ENCODE measurements around the gene ACSS1. TPM values are rescaled to one million over a fixed set of nuclear protein-coding genes. Genes with fewer than 3 reads are reported as not detected.

The ACSS1 gene
- total RNA-seq, 1 donor from 2014 or later: 70.8 TPM

- no peak for DNase-seq (ENCODE audit: low spot score)
Observed at GRCh38 chr20:25046181-25046641, 11.7 kb downstream of the ACSS1 start.

GRCh38 chr20:25045343-25045712, 12.6 kb downstream of the ACSS1 start:
- no peak for DNase-seq (ENCODE audit: low spot score)

DNA sequence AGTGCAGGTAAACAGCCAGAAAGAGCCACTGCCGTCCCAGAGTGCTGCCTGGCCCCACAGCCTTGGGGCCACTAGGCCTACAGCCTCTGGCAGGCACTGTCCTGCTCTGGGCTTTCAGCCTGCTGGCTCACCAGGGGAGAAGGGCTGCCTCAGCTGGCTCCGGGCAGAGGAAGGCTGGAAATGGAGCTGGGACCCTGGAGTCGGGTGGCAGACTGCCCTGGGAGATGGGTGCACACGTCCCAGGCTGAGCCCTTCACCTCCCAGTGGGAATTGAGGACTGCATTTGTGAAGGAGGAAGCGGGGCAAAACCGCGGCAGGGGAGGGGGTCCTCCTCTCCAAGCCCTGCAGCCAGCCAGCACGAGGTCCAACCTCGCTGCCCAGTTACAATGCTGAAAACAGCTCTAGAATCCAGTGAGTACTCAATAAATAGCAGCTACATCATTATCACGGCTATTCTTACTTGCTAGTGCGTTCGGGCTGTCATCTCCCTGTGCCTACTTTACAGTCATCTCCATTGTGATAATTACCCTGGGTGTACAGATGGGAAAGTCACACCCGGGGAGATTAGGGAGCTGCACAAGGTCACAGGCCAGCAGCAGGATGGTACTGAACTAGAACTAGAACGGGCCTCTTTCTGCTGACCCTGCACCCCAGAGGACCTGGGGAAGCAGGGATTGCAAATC, 13.1 kb downstream of the ACSS1 start:
- DNase-seq (ENCODE audit: low spot score): no peak

GRCh38 chr20:25044261-25044560, 13.7 kb downstream of the ACSS1 start:
- DNase-seq (ENCODE audit: low spot score): no peak

DNA sequence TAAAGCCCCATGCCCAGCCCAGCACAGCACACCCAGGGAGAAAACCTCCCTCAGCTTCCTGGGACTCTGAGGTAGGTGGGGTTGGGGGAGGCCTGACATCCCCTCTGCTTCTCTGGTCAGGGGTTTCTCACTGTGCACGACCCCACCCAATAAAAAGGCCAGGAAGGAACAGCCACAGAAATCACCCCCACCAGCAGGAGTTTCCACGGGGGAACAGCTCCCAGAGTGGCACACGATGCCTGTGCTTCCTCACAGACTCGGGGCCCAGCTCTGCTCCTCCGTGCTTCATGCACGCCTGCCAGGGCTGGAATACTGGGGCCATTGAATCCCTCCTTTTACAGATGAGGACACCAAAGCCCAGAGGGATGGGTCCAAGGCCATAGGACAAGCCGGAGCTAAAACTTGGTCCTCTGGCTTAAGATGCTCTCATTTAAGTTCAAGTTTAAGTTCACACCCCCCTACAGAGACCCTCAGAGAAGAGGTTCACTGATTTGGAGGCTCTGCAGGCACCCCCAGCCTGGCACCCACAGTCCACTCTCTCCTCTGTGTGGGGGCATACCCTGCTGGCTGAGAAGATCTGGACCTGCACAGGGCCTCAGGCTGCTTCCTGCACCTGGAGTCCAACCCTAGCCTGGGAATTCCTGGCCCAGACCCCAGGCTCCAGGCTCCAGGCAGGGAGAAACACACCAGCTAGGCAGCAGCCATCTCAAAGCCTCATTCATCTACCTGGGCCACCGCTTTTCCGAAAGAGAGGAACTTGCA, 14.3 kb downstream of the ACSS1 start:
- no peak for DNase-seq (ENCODE audit: low spot score)

DNA sequence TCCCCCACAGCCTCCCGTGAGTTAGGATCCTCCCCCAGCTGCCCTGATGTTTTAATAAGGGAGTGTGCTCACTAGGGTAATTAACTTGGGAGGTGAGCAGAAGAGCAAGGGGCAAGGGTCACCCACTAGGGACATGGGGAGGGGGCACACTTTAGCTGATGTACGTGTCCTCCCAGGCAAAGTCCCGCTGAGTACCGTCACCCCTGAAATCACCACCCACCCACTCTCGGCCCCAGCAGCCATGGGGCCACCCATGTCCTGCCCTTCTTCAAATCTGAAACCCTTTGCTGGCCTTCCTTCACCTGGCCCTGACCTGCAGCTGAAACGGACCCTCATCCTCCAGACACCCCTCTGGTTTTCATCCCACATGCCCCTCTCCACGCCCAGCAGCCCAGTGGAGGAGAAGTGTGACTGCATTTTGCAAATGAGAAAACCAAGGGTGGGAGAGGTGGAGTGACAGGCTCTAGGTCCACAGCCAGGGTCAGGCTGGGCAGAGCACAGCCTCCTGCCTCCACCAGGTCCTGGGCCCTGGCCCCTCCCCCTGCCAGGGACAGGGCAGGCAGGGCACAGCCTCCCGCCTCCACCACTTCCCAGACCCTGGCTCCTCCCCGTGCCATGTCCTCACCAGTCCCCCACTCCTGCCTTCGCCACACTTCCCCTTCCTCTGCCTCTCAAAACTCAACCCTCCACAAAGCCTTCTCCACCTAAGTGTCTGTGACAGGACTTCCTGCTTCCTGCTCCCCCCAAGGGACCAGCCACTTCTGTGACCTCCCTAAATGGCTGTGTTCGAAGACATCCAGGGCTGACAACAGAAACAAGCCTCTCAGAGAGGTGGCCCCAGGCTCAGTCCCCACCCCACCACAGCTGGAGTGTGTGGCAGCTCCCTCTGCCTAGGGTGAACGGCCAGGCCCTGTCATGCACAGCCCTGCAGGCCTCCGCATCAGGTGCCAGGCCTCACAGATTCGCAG, 15.1 kb downstream of the ACSS1 start:
- no peak for DNase-seq (ENCODE audit: low spot score)

DNA sequence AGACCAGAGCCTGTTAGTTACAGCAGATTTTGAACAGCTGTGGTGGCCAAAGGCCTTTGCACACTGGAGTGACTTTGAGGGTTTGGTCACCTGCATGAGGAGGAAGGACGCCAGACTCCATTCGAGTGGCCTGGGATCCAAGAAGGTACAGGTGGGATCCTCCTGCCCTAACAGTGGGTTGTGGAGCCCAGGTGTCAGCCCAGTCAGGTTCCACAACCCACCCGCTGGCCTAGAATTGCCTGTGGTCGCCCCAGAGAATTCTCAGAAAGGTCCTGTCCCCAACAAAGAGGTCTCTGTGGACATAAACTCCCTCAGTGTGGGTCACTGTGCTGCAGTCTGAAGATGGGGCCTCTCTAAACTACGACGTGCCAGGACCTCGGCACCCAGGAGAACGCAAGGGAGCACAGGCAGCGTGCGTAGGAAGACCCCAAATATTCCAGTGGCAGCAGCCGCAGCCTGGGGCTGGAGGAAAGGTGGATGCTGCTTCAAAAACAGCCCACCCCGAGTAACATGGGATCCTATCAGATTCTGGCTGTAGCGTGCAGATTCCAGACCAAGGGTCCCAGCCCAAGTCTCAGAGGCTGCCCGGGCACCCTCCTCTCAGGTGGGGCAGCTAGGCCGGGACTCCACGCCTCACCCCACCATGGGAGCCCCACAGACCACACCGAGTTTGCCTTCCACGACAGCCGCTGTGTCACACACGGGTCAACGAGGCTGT, 16.0 kb downstream of the ACSS1 start:
- no peak for DNase-seq (ENCODE audit: low spot score)

DNA sequence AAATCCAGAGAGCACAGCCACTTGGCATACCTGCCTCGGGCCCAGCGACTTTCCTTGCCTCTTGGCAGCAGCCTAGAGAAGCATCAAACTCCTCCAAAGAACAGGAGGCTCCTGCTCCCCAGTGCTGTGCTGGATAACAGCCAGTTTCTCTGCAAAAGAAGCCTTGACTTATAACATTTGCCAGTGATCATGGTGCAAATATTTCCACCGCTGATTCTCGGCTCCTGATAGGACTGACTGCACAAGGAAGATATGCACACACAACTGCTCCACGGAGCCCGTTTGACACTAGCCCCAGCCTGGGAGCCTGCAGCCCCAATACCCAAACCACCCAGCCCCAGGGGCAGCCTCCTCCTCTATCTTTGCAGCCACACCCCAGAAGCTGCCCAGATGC, 17.5 kb downstream of the ACSS1 start:
- DNase-seq (ENCODE audit: low spot score): peak; percentile 70

GRCh38 chr20:25039697-25040437, 18.1 kb downstream of the ACSS1 start:
- DNase-seq (ENCODE audit: low spot score): peak; percentile 92

DNA sequence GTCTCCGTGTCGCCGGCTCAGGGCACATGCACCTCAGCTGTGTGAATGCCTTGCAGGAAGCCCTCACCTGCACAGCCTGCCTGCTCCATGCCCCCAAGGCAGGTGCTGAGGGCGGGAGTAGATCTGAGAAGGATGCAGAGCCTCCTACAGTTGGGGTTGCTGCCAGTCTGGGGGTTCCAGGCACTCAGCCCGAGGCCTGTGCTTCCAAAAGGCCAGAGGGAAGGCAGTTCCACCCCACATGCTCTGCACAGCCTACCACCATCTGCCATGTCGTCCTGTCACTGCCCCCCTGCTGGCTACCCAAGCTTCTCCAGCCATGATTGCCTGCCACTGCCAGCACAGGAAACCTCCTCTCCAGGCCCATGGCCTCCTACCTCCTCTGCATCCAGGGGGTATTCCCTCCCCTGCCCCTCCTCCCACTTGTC, 19.3 kb downstream of the ACSS1 start:
- DNase-seq (ENCODE audit: low spot score): no peak

DNA sequence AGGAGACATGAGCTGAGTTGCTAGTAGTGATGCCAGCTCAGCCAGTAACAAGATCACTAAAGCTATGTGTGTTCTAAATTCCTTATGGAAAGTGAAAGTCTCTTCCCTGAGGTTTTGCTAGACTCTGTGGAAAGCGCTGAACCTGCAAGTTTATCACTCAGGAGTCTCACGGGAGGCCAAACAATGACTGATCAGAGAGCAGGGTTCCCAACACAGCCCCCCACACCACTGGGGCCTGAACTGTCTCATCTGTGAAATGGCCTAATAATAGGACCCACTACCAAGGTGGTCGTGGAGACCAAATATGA, 19.9 kb downstream of the ACSS1 start:
- DNase-seq (ENCODE audit: low spot score): no peak

DNA sequence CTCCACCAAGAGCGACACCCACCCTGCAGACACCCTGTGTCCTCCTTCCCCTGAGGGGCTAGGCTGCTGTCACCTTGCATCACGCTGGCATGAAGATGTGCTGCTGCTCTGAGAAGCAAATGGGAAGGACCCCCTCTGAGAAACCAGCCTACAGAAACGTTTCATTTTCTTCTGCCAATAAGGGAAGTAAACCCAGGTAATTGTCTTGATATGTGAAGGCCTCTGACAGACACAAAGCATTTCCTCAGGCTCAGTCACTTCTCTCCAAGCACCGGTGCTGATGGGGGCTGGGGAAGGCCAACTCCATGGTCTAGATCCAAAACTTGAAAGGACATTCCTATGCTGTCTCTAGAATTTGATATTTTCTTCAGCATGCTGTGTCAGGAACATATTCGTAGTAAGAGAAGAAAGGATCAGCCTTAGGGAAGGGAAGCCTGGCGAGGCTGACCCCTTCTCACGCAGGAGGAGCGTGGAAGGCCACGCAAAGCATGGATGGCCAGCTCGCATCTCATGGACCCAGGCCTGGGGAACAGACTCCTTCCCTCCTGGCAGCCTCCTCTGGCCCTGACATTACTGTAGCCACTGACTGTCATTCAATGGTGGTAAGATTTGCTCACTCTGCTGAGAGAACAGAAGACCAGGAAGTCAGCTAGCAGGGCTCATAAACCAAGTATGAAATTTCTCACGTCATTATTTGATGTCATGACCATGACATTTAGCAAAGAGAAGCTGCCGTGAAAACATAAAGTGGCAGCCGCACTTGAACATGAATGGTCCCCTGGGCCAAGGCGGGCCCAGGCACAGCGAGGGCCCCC, 20.4 kb downstream of the ACSS1 start:
- no peak for DNase-seq (ENCODE audit: low spot score)

DNA sequence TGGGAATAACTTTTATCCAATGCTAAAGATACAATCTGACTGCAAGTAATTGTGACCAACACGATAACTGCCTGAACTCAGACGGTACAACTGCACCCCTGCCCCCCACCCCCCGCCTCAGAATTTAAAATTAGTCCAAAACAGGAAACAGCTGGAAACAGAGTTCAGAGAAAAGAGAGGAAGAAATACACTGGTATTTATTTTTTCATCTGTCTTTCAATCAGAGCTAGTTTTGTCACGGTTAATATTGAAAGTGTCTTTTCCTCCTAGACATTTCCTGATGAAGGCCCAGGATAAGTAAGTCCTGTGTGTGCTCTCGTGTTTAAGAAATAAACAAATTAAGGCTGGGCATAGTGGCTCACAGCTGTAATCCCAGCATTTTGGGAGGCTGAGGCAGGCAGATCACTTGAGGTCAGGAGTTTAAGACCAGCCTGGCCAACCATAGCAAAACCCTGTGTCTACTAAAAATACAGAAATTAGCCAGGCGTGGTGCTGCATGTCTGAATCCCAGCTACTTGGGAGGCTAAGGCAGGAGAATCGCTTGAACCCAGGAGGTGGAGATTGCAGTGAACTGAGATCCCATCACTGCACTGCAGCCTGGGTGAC, 21.5 kb downstream of the ACSS1 start:
- no peak for DNase-seq (ENCODE audit: low spot score)

DNA sequence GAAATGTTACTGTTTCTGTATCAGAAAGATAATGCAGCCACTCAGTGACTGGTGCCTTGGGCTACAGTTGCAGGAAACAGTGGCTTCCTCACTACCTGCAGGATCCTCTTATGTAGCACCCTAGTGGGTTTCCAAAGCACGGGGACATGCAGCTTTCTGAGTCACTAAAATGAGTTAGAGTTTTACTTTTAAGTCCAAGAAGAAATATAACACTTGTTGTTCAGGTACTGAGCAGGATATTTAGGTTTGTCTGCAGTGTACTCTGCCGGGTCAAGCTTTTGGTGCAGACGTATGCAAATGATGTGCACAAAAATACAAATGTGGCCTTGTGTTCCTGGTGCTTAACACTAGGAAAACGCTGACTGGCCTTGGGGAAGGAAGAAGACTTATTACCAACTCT, 22.0 kb downstream of the ACSS1 start:
- no peak for DNase-seq (ENCODE audit: low spot score)

DNA sequence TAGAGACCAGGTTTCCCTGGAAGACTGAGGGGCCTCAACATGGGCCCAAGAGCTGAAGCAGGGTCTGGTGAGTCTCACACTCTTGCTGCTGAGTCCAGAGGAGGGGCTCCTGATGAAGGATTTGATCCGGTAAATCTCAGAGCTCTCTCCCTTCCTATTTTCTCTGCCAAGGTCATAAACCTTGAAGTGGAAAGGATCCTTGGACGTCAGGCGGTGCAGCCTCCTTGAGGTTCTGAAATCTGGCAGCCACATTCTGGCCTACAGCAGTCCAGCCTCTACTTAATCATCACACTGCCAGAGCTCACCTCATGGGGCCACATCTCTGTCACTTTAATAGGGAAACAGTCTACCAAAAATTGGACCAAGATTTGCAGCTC, 24.0 kb downstream of the ACSS1 start:
- DNase-seq (ENCODE audit: low spot score): no peak

DNA sequence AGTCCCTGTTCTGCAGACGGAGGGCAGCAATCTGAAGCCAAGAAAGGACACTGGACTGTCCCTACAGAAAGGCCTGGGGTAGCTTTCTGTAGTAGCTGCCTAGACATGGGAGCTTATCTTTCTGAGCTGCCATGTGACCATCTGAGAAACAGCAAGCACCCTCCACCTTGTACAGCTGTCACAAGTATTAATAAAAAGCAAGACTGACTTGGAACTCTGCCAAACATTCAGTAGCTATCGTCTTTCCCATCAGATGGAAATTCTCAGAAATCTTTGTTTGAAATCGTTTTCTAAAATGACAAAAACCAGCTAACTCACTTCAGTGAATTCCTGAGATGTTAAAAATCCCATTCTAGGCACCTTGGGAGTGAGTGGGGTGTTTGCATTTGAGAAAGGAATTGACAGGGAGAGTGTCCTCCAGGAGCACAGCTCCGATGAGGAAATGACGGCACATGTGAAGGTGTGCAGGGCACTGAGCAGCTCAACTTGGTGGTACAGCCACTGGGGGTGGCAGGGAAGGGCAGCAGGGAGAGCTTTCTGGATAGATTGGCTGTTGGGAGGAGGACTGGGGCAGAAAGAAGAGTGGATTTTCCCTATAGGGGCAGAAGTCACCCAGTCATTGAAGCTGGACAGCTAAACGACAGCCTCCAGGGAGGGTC, 24.5 kb downstream of the ACSS1 start:
- no peak for DNase-seq (ENCODE audit: low spot score)

DNA sequence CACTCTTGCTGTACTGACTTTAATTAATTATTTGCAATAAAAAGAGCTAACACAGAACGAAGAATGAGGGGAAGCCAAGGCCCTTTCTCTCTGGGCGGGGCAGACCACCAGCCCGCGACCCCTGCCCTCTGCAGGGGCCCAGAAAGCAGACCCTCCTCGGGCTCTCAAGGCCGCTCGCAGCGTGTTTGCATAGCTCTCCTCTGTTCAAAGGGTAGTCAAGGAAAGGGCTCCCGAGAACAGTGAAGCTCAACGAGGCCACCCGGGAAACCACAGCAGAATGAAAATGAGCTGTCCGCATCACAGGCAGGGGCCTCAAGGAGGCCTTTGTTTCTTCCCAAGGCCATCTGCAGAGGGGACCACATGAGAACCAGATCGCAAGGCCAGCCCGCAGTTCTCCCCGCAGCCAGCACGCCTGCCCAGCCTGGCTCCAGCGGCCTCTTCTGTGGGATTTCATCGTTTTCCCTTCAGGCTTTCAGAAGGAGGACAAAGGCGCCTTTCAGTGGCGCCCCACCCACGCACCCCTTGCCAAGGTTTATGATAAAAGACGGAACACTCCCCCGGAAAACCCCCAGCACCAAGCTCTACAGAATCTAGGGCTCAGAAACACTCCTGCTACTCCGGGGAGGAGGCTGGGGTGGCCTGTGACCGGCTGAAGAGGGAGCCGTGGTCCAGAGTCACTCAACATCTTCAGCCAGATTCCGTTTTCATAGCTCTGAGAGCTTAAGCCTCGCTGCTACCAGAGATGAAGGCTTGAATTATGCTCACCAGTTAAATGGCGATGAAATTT, 25.3 kb downstream of the ACSS1 start:
- no peak for DNase-seq (ENCODE audit: low spot score)

- DNase-seq (ENCODE audit: low spot score): no peak
Observed at GRCh38 chr20:25032065-25032477, 25.9 kb downstream of the ACSS1 start.

DNA sequence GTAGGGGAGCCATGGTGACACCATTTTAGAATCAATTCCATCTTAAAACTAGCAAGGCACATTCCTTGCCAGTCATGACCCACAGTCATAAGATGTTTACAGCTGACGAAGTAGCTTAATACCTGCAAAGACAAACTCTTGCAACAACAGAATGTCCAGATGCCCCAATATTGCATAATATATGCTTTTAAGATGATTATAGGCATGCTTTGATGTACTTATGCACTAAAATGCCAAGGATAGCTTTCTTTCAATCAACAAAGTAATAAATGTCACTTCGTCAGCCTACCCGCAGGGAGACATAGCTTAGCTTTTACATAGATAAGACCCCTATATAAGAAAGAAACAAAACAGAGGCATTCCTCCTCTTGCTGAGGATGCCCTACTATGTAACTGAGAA, 26.7 kb downstream of the ACSS1 start:
- DNase-seq (ENCODE audit: low spot score): no peak
